C4-2B (cell line): ENCODE data around the gene BAK1.
A peak's percentile ranks its signal among the peaks of the same experiment; 100 is the strongest.

ENCODE experiments used
- H3K27ac ChIP-seq: fragments of 450-650 bp; 2 replicates; pipeline ENCODE4 v1.5.1; 2017
- CTCF ChIP-seq: fragments of 450-650 bp; conservative IDR thresholded peaks from 2 replicates; pipeline ENCODE4 v1.5.1; 2017; ENCODE audit warnings: mild to moderate bottlenecking
- ZFX ChIP-seq: fragments of 450-650 bp; IDR thresholded peaks from 2 replicates; pipeline ENCODE4 v1.6.1; 2017

The BAK1 gene

GRCh38 chr6:33576668-33577067 is 3.4 kb downstream of the BAK1 start:
- peak overlapping the region; percentile 5; the same call in 1 of the 2 replicates for H3K27ac ChIP-seq
- TF ChIP-seq ZFX (no peak), CTCF (no peak)

- no peak for TF ChIP-seq CTCF
- no peak for TF ChIP-seq ZFX
- H3K27ac ChIP-seq = no peak overlapping the region
Observed at GRCh38 chr6:33575211-33575610, 4.9 kb downstream of the BAK1 start.

GRCh38 chr6:33571637-33572316 is 8.3 kb downstream of the BAK1 start:
- no peak for TF ChIP-seq CTCF
- no peak for TF ChIP-seq ZFX
- peak overlapping the region; percentile 52 for H3K27ac ChIP-seq

- peak overlapping the region; percentile 52 for H3K27ac ChIP-seq
- no peak for TF ChIP-seq CTCF
Observed at GRCh38 chr6:33570806-33571636, 9.1 kb downstream of the BAK1 start.

GRCh38 chr6:33568826-33569570 is 11.1 kb downstream of the BAK1 start:
- H3K27ac ChIP-seq = no peak overlapping the region
- TF ChIP-seq CTCF (no peak), ZFX (no peak)

GRCh38 chr6:33567836-33568235 is 12.2 kb downstream of the BAK1 start:
- no peak for TF ChIP-seq ZFX
- no peak for TF ChIP-seq CTCF
- no peak overlapping the region for H3K27ac ChIP-seq
